H54 (cell line): ENCODE measurements around the gene ICOSLG.

Source experiments
- DNase-seq: peaks from one replicate; pipeline ENCODE4 v3.0.0; 2011; ENCODE audit warnings: low spot score, mixed read lengths; ENCODE audit not compliant: insufficient read length
- FAIRE-seq: peaks from 3 replicates; lab custom pipeline; 2011; peaks lifted over from hg19 to GRCh38; lab: Jason Lieb, UNC
- POLR2A ChIP-seq: IDR thresholded peaks from 2 replicates; pipeline ENCODE4 v1.6.1; 2011; ENCODE audit warnings: low read depth, mild to moderate bottlenecking, low read length

ICOSLG gene

DNA sequence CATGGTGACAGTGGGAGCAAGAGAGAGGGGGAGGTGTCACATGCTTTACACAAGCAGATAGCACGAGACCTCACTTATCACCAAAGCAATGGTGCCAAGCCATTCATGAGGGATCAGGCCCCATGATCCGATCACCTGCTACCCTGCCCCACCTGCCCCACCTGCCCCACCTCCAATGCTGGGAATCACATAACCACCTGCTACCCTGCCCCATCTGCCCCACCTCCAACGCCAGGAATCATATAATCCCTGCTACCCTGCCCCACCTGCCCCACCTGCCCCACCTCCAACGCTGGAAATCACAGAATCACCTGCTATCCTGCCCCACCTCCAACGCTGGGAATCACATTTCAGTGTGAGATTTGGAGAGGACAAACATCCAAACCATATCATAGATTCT, 34.3 kb upstream of the ICOSLG start:
- FAIRE-seq (no peak), DNase-seq (no peak)
- TF ChIP-seq POLR2A: no peak

GRCh38 chr21:44273046-44273445, 32.3 kb upstream of the ICOSLG start:
- FAIRE-seq: no peak

GRCh38 chr21:44272284-44272858, 31.6 kb upstream of the ICOSLG start:
- no peak for DNase-seq
- no peak for FAIRE-seq
- TF ChIP-seq POLR2A: no peak

More at GRCh38 chr21:44273046-44273445, 32.3 kb upstream of the ICOSLG start:
- no peak for TF ChIP-seq POLR2A
- DNase-seq: no peak

DNA sequence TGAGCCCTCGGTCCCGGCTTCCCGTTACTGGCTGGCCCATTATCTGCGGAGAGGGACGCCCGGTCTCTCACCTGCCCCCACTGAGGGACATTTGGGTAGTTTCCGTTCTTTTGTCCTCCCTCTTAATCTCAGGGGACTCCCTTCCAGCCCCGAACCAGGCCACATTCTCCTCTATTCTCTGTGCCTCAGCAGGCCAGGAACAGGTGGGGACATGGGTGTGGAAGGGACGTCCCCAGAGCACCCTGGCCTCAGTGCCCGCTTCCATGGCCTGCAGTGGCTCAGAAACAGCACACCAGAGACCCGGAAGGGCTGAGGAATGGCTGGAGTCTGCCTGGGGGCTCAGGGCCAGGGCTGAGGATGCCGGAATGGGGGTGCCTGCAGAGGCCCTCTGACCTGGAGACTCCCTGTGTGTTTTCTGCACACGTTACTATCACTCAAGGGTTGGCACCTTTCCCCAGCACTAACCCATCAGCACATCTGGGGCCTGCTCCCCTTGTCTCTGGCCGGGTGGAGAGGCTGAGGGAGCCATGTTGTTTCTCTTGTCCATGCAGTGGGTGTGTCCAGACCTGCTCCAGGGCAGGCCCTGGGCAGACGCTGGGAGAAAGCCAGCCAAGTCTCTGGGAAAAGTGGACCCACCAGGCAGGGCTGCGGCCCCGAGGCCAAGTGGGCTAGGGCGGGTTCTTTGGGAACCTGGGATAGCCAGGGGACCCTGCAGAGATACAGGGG, 31.0 kb upstream of the ICOSLG start:
- TF ChIP-seq POLR2A: no peak
- no peak for FAIRE-seq
- DNase-seq: no peak

DNA sequence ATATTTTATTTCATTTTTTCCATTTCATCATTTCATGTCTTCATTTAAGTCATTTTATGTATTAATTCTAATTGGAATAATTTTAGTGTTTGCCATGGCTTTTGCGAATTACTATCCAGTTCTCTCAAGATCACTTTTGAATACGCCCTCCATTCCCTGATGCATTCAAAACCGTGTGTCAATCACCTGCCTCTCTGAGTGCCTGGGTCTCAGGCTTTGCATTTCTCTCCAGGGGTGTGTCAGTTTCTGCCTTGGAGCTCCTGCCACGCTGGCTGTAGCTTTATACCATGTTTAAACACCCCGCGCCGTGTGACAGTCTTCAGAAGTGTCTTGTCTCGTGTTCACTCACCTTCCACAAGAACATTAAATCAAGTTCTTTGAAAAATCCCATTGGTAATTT, 28.3 kb upstream of the ICOSLG start:
- FAIRE-seq: no peak
- no peak for DNase-seq
- no peak for TF ChIP-seq POLR2A

- FAIRE-seq (no peak), DNase-seq (no peak)
- TF ChIP-seq POLR2A: no peak
These were observed 27.0 kb upstream of the ICOSLG start for GRCh38 chr21:44267655-44268142.

DNA sequence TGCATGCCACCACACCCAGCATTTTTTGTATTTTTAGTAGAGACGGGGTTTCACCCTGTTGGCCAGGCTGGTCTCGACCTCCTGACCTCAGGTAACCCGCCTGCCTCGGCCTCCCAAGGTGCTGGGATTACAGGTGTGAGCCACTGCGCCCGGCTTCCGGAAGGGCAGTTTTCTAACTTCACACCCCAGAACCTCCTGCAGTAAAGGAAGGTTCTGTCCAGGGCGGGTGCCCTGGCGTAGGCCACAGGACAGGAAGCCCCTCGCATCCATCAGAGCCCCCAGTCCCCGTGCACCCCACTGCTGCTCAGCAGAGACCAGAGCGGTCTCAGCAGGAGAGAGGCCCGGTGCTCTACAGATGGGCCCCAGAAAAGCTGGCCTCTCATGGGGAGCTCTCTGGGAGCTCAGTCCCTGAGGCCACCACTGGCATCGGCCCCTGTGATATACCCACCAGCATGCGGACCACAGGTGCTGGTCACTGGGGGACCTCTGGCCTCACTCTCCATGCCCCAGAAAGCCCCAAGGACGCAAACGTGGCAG, 25.1 kb upstream of the ICOSLG start:
- FAIRE-seq (no peak), DNase-seq (no peak)
- TF ChIP-seq POLR2A: no peak

DNA sequence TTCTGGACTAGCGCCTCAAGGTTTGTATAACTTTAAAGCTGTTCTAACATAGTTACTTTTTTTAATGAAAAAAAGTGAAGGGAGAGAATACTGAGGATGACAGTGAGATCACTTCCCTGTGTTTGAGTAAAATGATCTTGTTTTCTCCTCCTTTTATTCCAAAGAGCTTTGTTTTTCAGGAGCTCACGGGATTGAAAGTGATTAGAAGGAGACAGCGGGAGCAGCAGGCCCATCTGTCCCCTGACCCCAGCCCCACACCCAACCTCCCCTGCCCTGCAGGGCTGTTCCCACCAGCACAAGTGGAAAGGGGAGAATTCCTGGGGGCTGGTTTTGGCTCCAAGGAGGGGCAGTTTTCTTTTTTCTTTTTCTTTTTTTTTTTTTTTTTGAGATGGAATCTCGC, 23.0 kb upstream of the ICOSLG start:
- FAIRE-seq: no peak
- TF ChIP-seq POLR2A: no peak
- no peak for DNase-seq

DNA sequence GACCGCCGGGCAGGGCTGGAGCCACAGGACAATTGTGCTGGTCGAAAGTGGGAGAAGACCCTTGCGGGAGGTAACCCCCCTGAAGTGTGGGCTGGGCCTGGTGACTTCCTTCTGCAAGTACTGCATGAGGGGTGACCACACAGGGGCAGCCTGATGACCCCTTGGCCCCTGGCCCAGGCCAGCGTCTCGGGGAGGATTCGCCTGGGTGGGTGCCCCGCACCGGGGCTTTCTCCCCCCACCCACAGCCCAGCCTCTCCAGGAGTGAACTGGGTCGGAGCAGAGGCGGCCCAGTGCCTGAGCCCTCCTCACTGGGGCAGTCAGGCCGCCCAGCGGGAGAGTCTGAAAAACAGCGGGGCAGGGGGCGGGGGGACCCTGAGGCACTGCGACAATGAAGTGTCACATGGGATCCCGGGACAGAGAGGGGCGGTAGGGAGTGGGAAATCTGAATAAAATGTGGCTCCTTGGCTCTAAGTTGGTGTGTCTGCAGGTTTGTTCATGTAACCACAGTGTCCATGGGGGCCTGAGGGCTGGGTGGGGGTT, 22.5 kb upstream of the ICOSLG start:
- FAIRE-seq (no peak), DNase-seq (no peak)
- no peak for TF ChIP-seq POLR2A

DNA sequence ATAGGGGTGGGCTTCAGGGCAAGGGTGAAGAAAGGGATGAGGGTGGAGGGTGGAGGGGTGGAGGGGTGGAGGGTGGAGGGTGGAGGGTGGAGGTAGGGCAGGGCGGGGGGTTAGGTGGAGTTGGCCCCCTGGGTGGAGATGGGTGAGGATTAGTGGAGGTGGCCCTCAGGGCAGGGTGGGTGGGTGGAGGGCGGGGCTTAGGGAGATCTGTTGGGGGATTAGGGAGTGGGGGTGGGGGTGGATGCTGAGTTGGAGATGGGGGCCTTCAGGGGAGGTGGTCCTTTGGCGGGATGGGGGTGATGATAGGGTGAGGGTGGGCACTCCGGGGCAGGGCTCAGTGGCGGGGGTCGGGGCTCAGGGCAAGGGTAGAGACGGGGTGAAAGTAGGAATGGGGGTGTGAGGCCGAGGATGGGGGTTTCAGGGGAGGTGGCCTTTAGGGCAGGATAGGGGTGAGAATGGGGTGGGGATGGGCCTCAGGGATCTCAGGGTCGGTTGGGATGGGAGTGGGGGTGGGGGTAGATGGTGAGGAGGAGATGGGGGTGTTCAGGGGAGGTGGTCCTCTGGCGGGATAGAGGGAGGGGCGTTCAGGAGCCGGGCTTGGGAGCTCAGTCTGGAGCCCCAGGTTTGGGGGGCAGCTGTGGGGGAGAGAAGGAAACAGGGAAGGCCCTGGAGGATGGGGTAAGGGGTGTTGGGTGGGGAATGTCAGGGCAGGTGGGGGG, 21.8 kb upstream of the ICOSLG start:
- FAIRE-seq: no peak
- DNase-seq: no peak
- TF ChIP-seq POLR2A: no peak

GRCh38 chr21:44261675-44262295, 21.0 kb upstream of the ICOSLG start, which contains the start of gene DNMT3L:
TSS of gene DNMT3L (minus strand) at chr21:44261897. CDS start at chr21:44261259, 638 bp downstream.
- no peak for FAIRE-seq
- no peak for DNase-seq
- no peak for TF ChIP-seq POLR2A

- DNase-seq (no peak), FAIRE-seq (no peak)
- TF ChIP-seq POLR2A: no peak
These were observed 20.3 kb upstream of the ICOSLG start for GRCh38 chr21:44260791-44261631.
